ENCODE measurements around the gene TK2. TPM values are rescaled to one million over a fixed set of nuclear protein-coding genes. Genes with fewer than 3 reads are reported as not detected.

The TK2 gene
- total RNA-seq, 2 donors from 2014 or later, result 23.1 to 26.0 TPM

GRCh38 chr16:66473051-66473571 lies 76.8 kb downstream of the TK2 start:
- no peaks in the 10 kb centered on the region for H3K36me3 ChIP-seq (replicated peaks in 1 of 2; ENCODE audit: insufficient read depth in 1 of 2, low read depth in 2 of 2)
- no peaks in the 10 kb centered on the region for H3K27me3 ChIP-seq
- no peaks in the 10 kb centered on the region for H3K4me1 ChIP-seq
- TF ChIP-seq POLR2A (IDR thresholded peaks at IDR 0.05), result no peak
- no peak for TF ChIP-seq CTCF (IDR thresholded peaks at IDR 0.05)
- no peak for ATAC-seq
- WGBS, 2 donors, result 81 to 87% methylated on average over 13 of the region's 15 CpGs
- intact Hi-C loops (cut with DNase I), result no loop called here
- no peak for DNase-seq
- no peak overlapping the region for H3K27ac ChIP-seq
- H3K9me3 ChIP-seq, result no peaks in the 10 kb centered on the region
- no peak overlapping the region for H3K4me3 ChIP-seq

- no peaks in the 10 kb centered on the region for H3K4me1 ChIP-seq
- TF ChIP-seq POLR2A (IDR thresholded peaks at IDR 0.05) (no peak), CTCF (IDR thresholded peaks at IDR 0.05) (no peak)
- no peak overlapping the region for H3K27ac ChIP-seq
- no peaks in the 10 kb centered on the region for H3K9me3 ChIP-seq
- no peak overlapping the region for H3K4me3 ChIP-seq
- intact Hi-C loops (cut with DNase I), result no loop called here
- DNase-seq (no peak), ATAC-seq (no peak)
- H3K27me3 ChIP-seq, result no peaks in the 10 kb centered on the region
- WGBS, 2 donors, result 85 to 91% methylated on average over 8 to 10 of the region's 10 CpGs
- no peaks in the 10 kb centered on the region for H3K36me3 ChIP-seq (replicated peaks in 1 of 2; ENCODE audit: insufficient read depth in 1 of 2, low read depth in 2 of 2)
These were observed 78.1 kb downstream of the TK2 start for GRCh38 chr16:66471716-66472393.

- no peak for DNase-seq
- Histone ChIP-seq H3K4me3 (no peak overlapping the region), H3K4me1 (no peaks in the 10 kb centered on the region), H3K27ac (no peak overlapping the region), H3K36me3 (replicated peaks in 1 of 2; ENCODE audit: insufficient read depth in 1 of 2, low read depth in 2 of 2) (no peaks in the 10 kb centered on the region), H3K9me3 (no peaks in the 10 kb centered on the region), H3K27me3 (no peaks in the 10 kb centered on the region)
- WGBS, 2 donors, result 87 to 90% methylated on average over 7 to 10 of the region's 10 CpGs
- TF ChIP-seq POLR2A (IDR thresholded peaks at IDR 0.05) (no peak), CTCF (IDR thresholded peaks at IDR 0.05) (no peak)
- intact Hi-C loops (cut with DNase I), result no loop called here
- no peak for ATAC-seq
These were observed 78.7 kb downstream of the TK2 start for GRCh38 chr16:66471264-66471663.

DNA sequence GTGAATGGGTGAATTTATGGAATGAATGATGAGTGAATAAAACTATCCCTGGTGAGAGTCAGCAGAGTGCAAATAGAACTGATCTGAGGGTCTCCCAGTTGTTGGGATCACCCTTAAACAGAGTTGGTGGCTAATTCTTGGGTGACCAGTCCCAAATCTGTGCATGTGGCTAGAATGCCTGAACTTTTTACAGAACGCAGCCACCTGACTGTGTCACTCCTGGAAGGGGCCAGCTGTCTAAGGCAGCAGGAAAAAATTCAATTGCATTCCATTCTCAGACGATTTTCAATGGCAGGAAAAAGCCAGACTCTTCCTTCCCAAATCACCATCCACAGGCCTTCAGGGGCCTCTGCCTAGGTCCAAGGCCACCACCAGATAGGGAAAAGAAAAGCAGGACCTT lies 79.4 kb downstream of the TK2 start:
- H3K27me3 ChIP-seq, result no peaks in the 10 kb centered on the region
- no peaks in the 10 kb centered on the region for H3K9me3 ChIP-seq
- no peaks in the 10 kb centered on the region for H3K36me3 ChIP-seq (replicated peaks in 1 of 2; ENCODE audit: insufficient read depth in 1 of 2, low read depth in 2 of 2)
- TF ChIP-seq CTCF (IDR thresholded peaks at IDR 0.05) (no peak), POLR2A (IDR thresholded peaks at IDR 0.05) (no peak)
- ATAC-seq (no peak), DNase-seq (no peak)
- H3K27ac ChIP-seq, result no peak overlapping the region
- H3K4me1 ChIP-seq, result no peaks in the 10 kb centered on the region
- no peak overlapping the region for H3K4me3 ChIP-seq
- WGBS, 2 donors, result 53 to 55% methylated on average over 2 of the region's 2 CpGs
- intact Hi-C loops (cut with DNase I), result no loop called here
